HEK293 (cell line): ENCODE results near the gene TRMT1.

Experiments
- CTCF ChIA-PET: fragments of 350-600 bp; formaldehyde crosslinking; extraction: SDS; loops from one replicate; lab custom pipeline; 2021; ENCODE audit warnings: antibody characterized with exemption; lab: Yijun Ruan, JAX
- POLR2A ChIA-PET: fragments of 300-600 bp; formaldehyde crosslinking; extraction: SDS; loops from one replicate; lab custom pipeline; 2020; ENCODE audit warnings: antibody characterized with exemption, inconsistent platforms; lab: Yijun Ruan, JAX
- H3K27ac ChIP-seq: fragments of 200-500 bp; sonication (Bioruptor generic); 2 replicates; pipeline ENCODE4 v1.5.1; 2014; ENCODE audit warnings: low read depth, low read length, control low read depth, inconsistent platforms; ENCODE audit errors: extremely low read depth
- H3K36me3 ChIP-seq, 2 experiments: fragments of 200-500 bp in 1 of 2; sonication (Bioruptor generic) in 1 of 2; 1 replicate in 1 of 2; 2 replicates in 1 of 2; pipeline ENCODE4 v1.5.1; 2014 to 2017; ENCODE audit warnings: inconsistent platforms in 2 of 2, low read length in 2 of 2; ENCODE audit not compliant: control insufficient read depth in 2 of 2, insufficient read depth in 1 of 2
- H3K4me1 ChIP-seq: fragments of 200-500 bp; sonication (Bioruptor generic); 2 replicates; pipeline ENCODE4 v1.5.1; 2014; ENCODE audit warnings: mild to moderate bottlenecking, low read length, inconsistent platforms; ENCODE audit not compliant: control insufficient read depth, insufficient read depth
- H3K4me3 ChIP-seq: 2 replicates; pipeline ENCODE4 v1.5.1; 2011; ENCODE audit warnings: low read depth, mild to moderate bottlenecking, control low read depth, low read length, moderate library complexity
- H3K9me3 ChIP-seq: fragments of 200-500 bp; sonication (Bioruptor generic); 2 replicates; pipeline ENCODE4 v1.5.1; 2014; ENCODE audit warnings: low read depth, low read length, inconsistent platforms; ENCODE audit not compliant: control insufficient read depth, insufficient read depth
- BCL11B ChIP-seq: fragments of 450-650 bp; formaldehyde crosslinking; IDR thresholded peaks from 2 replicates; pipeline ENCODE4 v1.5.1; 2016; ENCODE audit warnings: low read depth, missing biosample characterization, missing genetic modification characterization
- GFI1B ChIP-seq: fragments of 450-650 bp; formaldehyde crosslinking; IDR thresholded peaks from 2 replicates; pipeline ENCODE4 v1.5.1; 2016; ENCODE audit warnings: missing biosample characterization, missing genetic modification characterization
- GLIS1 ChIP-seq: fragments of 450-650 bp; formaldehyde crosslinking; IDR thresholded peaks from 2 replicates; pipeline ENCODE4 v1.5.1; 2016; ENCODE audit warnings: missing biosample characterization, missing genetic modification characterization
- HOXD13 ChIP-seq: sonication (generic); formaldehyde crosslinking; IDR thresholded peaks from 2 replicates; pipeline ENCODE4 v1.8.0; 2022; ENCODE audit warnings: missing genetic modification reagents, borderline replicate concordance
- YY1 ChIP-seq: fragments of 450-650 bp; formaldehyde crosslinking; IDR thresholded peaks from 2 replicates; pipeline ENCODE4 v1.5.1; 2018; ENCODE audit warnings: missing biosample characterization, missing genetic modification characterization
- ZNF169 ChIP-seq: fragments of 450-650 bp; formaldehyde crosslinking; IDR thresholded peaks from 2 replicates; pipeline ENCODE4 v1.5.1; 2016; ENCODE audit warnings: missing biosample characterization, missing genetic modification characterization
- ZNF174 ChIP-seq: fragments of 450-650 bp; formaldehyde crosslinking; IDR thresholded peaks from 2 replicates; pipeline ENCODE4 v1.5.0; 2017; ENCODE audit warnings: missing biosample characterization, mild to moderate bottlenecking, missing genetic modification characterization
- ZNF311 ChIP-seq: fragments of 450-650 bp; formaldehyde crosslinking; IDR thresholded peaks from 2 replicates; pipeline ENCODE4 v1.5.1; 2017; ENCODE audit warnings: missing biosample characterization, missing genetic modification characterization, borderline replicate concordance
- ZNF341 ChIP-seq: fragments of 450-650 bp; formaldehyde crosslinking; IDR thresholded peaks from 2 replicates; pipeline ENCODE4; 2016; ENCODE audit warnings: low read depth, missing biosample characterization, missing genetic modification characterization
- ZNF394 ChIP-seq: fragments of 450-650 bp; formaldehyde crosslinking; IDR thresholded peaks from 2 replicates; pipeline ENCODE4 v1.5.1; 2016; ENCODE audit warnings: missing biosample characterization, missing genetic modification characterization, mild to moderate bottlenecking, moderate library complexity, borderline replicate concordance
- ZNF548 ChIP-seq: fragments of 450-650 bp; formaldehyde crosslinking; IDR thresholded peaks from 2 replicates; pipeline ENCODE4 v1.5.1; 2016; ENCODE audit warnings: missing biosample characterization, missing genetic modification characterization
- ZNF629 ChIP-seq: fragments of 450-650 bp; formaldehyde crosslinking; IDR thresholded peaks from 2 replicates; pipeline ENCODE4 v1.5.1; 2017; ENCODE audit warnings: missing biosample characterization, missing genetic modification characterization
- ZNF654 ChIP-seq: fragments of 450-650 bp; formaldehyde crosslinking; IDR thresholded peaks from 2 replicates; pipeline ENCODE4 v1.5.1; 2016; ENCODE audit warnings: low read depth, missing biosample characterization, missing genetic modification characterization
- ZNF677 ChIP-seq: fragments of 450-650 bp; IDR thresholded peaks from 2 replicates; pipeline ENCODE4 v1.5.0; 2018; ENCODE audit warnings: missing biosample characterization, mild to moderate bottlenecking, missing genetic modification characterization, moderate library complexity
- ZNF792 ChIP-seq: fragments of 450-650 bp; formaldehyde crosslinking; IDR thresholded peaks from 2 replicates; pipeline ENCODE4 v1.5.1; 2016; ENCODE audit warnings: missing biosample characterization, missing genetic modification characterization
- TF ChIP-seq, protein P1 (sequence below): fragments of 450-650 bp; formaldehyde crosslinking; IDR thresholded peaks from 2 replicates; pipeline ENCODE4 v1.5.1; 2016; ENCODE audit warnings: missing biosample characterization, missing genetic modification characterization, low read depth
- TF ChIP-seq, protein P2 (sequence below): fragments of 450-650 bp; formaldehyde crosslinking; IDR thresholded peaks from 2 replicates; pipeline ENCODE4 v1.5.1; 2016; ENCODE audit warnings: missing biosample characterization, missing genetic modification characterization, borderline replicate concordance
- TF ChIP-seq, protein P3 (sequence below): fragments of 450-650 bp; formaldehyde crosslinking; IDR thresholded peaks from 2 replicates; pipeline ENCODE4 v1.5.1; 2016; ENCODE audit warnings: missing biosample characterization, missing genetic modification characterization

Gene TRMT1

DNA sequence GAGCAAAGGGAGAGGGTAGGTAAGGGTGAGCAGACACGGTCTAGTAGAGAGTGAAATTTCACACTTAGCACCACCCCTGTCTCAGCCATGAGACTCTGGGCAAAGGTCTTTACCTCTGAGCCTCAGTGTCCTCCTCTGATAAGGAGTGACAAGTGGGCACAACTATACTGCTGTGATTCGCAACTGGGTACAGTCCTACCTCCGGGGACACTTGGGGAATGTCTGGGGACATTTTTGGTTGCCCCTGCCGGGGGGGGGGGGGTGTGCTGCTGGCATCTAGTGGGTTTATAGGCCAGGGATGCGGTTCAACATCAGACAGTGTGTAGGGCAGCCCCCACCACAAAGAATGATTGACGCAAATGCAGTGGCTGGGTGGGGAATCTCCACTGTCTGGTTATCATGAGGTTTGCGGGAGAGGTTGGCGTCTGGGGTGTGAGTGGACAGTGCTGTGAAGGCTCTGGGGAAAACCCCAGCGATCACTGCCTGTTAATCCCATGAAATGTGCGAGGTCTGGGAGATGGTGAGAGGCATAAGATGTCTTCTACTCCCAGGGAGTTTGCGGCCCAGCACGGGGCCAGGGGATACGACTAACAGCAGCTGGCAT, 5.8 kb upstream of the TRMT1 start (continued):
- TF ChIP-seq, protein P1, sequence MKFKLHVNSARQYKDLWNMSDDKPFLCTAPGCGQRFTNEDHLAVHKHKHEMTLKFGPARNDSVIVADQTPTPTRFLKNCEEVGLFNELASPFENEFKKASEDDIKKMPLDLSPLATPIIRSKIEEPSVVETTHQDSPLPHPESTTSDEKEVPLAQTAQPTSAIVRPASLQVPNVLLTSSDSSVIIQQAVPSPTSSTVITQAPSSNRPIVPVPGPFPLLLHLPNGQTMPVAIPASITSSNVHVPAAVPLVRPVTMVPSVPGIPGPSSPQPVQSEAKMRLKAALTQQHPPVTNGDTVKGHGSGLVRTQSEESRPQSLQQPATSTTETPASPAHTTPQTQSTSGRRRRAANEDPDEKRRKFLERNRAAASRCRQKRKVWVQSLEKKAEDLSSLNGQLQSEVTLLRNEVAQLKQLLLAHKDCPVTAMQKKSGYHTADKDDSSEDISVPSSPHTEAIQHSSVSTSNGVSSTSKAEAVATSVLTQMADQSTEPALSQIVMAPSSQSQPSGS: no peak

DNA sequence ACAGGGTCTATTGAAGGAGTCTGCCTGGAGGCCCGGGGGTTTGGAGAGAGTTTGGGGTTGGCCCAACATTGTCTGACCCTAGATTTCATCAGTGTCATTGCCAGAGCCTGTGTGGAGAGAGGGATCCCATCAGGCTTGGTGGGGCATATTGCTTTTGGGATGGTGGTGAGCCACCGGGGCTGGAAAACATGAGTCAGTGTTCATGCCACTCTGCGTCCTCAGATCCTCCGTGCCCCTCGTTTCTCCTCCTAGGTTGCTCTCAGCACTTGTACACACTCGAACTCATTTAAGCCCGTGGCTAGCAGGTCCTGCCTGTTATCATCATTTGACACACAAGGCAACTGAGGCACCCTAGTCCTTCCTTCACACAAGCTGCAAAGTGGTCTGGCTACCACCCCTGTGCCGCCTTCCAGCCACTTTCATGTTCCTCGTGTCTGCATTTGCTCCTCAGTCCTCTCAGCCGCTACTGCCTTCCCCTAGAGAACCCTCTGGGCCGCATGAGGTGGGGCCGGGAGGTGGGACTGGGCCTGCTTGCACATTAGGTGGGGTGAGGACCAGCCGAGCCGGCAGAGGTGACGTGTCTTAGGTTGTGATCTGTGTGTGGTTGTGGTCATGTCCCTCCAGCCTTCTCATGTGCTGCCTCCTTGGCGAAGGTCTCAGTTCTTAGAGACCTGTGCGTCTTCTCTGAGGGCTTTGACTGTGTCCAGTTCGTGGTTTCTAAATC, 5.2 kb upstream of the TRMT1 start:
- no peak overlapping the region for H3K4me3 ChIP-seq
- H3K9me3 ChIP-seq: no peaks in the 10 kb centered on the region
- H3K27ac ChIP-seq: 0 out of 2 replicates have a peak overlapping the region, but pooled peaks have one; percentile 11
- no peak for TF ChIP-seq ZNF654 (tag by site-specific recombination)
- TF ChIP-seq ZNF341 (tag by site-specific recombination): no peak
- no peak for TF ChIP-seq ZNF677 (tag by site-specific recombination)
- TF ChIP-seq, protein P2, sequence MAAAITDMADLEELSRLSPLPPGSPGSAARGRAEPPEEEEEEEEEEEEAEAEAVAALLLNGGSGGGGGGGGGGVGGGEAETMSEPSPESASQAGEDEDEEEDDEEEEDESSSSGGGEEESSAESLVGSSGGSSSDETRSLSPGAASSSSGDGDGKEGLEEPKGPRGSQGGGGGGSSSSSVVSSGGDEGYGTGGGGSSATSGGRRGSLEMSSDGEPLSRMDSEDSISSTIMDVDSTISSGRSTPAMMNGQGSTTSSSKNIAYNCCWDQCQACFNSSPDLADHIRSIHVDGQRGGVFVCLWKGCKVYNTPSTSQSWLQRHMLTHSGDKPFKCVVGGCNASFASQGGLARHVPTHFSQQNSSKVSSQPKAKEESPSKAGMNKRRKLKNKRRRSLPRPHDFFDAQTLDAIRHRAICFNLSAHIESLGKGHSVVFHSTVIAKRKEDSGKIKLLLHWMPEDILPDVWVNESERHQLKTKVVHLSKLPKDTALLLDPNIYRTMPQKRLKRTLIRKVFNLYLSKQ (tag by site-specific recombination): no peak
- no peak for TF ChIP-seq YY1
- TF ChIP-seq BCL11B (tag by site-specific recombination): no peak
- TF ChIP-seq ZNF169 (tag by site-specific recombination): no peak
- no peak for TF ChIP-seq ZNF394 (tag by site-specific recombination)
- no peak for TF ChIP-seq ZNF548
- no peak for TF ChIP-seq GFI1B
- TF ChIP-seq GLIS1: no peak
- no peak for TF ChIP-seq ZNF792
- no peak for TF ChIP-seq ZNF629 (tag by site-specific recombination)
- TF ChIP-seq ZNF311 (tag by site-specific recombination): no peak
- TF ChIP-seq, protein P3, sequence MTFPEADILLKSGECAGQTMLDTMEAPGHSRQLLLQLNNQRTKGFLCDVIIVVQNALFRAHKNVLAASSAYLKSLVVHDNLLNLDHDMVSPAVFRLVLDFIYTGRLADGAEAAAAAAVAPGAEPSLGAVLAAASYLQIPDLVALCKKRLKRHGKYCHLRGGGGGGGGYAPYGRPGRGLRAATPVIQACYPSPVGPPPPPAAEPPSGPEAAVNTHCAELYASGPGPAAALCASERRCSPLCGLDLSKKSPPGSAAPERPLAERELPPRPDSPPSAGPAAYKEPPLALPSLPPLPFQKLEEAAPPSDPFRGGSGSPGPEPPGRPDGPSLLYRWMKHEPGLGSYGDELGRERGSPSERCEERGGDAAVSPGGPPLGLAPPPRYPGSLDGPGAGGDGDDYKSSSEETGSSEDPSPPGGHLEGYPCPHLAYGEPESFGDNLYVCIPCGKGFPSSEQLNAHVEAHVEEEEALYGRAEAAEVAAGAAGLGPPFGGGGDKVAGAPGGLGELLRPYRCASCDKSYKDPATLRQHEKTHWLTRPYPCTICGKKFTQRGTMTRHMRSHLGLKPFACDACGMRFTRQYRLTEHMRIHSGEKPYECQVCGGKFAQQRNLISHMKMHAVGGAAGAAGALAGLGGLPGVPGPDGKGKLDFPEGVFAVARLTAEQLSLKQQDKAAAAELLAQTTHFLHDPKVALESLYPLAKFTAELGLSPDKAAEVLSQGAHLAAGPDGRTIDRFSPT (tag by site-specific recombination): no peak
- no peak for TF ChIP-seq ZNF174 (tag by site-specific recombination)
- TF ChIP-seq HOXD13 (CRISPR knock-in tag): no peak
- H3K4me1 ChIP-seq: peaks cover 7% of the 10 kb centered on the region
- peaks cover 1 to 56% of the 10 kb centered on the region in 2 experiments; a peak in 2 of 3 replicates for H3K36me3 ChIP-seq
- POLR2A ChIA-PET: interaction anchor here (0.6 to 4.2 kb wide), 3 partner anchors 28 to 145 kb away, joined by 3 to 27 read pairs (median 5); partner anchors contain the start of genes IER2 and STX10
- CTCF ChIA-PET: interaction anchor here (0.6 to 0.9 kb wide), 2 partner anchors 144 to 275 kb away, joined by 3 read pairs; no protein-coding TSS in a partner anchor
